ENCODE data around the gene NUCKS1. TPM values are rescaled to one million over a fixed set of nuclear protein-coding genes. Genes with fewer than 3 reads are reported as not detected.

The NUCKS1 gene
- total RNA-seq, 1 experiment from 2014 or later, result 427 TPM

DNA sequence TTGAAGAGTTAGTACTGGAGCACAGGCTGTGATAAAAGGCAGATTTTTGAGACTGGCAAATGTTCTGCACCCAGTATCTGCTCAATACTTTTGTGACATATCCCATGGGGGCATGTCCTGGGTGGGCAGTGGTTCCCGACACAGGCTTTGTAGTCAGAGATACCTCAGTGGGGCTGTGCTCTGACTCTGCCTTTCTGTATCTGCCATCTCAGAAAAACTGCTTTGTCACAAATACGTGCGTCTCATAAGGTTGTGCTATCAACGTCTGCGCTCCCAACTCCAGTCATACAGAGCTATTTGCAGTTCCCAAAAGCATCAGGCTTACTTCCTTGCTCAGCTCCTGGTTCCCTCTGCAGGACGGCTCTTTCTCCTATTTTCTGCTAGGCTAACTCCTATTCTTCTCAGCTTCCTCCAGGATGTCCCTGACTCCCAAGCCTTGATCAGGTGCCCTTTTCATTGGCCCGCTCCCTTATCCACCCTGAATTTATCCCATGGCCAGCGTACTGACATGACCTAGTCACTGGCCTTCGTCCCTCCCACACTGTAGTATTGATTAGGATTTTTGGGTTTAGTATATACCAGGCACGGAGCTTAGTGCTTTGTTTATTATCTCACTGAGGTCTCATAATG is 37.4 kb upstream of the NUCKS1 start:
- Mint-ChIP-seq H3K27me3 (ENCODE audit: low read depth) (no peaks in the 10 kb centered on the region), H3K9me3 (no peaks in the 10 kb centered on the region), H3K4me1 (peaks cover 2 to 8% of the 10 kb centered on the region in 2 experiments; a peak in 3 of 4 replicates), H3K27ac (peak overlapping the region in 2 of 3 experiments; percentile 0 to 10; a peak in 3 of 7 replicates), H3K36me3 (ENCODE audit: insufficient read depth in 1 of 3, low read depth in 3 of 3) (peaks cover 8 to 18% (median 15%) of the 10 kb centered on the region in 3 experiments; a peak in 6 of 7 replicates), H3K4me3 (no peak overlapping the region)
- TF ChIP-seq, protein P1, sequence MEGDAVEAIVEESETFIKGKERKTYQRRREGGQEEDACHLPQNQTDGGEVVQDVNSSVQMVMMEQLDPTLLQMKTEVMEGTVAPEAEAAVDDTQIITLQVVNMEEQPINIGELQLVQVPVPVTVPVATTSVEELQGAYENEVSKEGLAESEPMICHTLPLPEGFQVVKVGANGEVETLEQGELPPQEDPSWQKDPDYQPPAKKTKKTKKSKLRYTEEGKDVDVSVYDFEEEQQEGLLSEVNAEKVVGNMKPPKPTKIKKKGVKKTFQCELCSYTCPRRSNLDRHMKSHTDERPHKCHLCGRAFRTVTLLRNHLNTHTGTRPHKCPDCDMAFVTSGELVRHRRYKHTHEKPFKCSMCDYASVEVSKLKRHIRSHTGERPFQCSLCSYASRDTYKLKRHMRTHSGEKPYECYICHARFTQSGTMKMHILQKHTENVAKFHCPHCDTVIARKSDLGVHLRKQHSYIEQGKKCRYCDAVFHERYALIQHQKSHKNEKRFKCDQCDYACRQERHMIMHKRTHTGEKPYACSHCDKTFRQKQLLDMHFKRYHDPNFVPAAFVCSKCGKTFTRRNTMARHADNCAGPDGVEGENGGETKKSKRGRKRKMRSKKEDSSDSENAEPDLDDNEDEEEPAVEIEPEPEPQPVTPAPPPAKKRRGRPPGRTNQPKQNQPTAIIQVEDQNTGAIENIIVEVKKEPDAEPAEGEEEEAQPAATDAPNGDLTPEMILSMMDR (conservative IDR thresholded peaks at IDR 0.05), result no peak
- Histone ChIP-seq H3K9ac (ENCODE audit: extremely low read depth, insufficient read length, low read length) (no peak overlapping the region), H3K27ac (ENCODE audit: insufficient read length, low read depth, low read length) (no peak overlapping the region), H3K56ac (ENCODE audit: insufficient read length, low read depth, low read length) (no peak overlapping the region), H3K23me2 (ENCODE audit: insufficient read length, low read depth, low read length, poor library complexity, severe bottlenecking) (no peaks in the 10 kb centered on the region), H2BK5ac (ENCODE audit: insufficient read length, low read length) (no peak overlapping the region), H2BK15ac (ENCODE audit: low read depth, low read length) (no peak overlapping the region), H3K27me3 (ENCODE audit: insufficient read depth, low read length) (no peaks in the 10 kb centered on the region), H3K23ac (ENCODE audit: insufficient read length, low read depth, low read length) (no peak overlapping the region), H3K79me1 (ENCODE audit: insufficient read depth, low read depth, low read length, poor library complexity, severe bottlenecking) (no peaks in the 10 kb centered on the region), H2BK20ac (ENCODE audit: low read depth, low read length, poor library complexity, severe bottlenecking) (no peak overlapping the region), H3K4me2 (ENCODE audit: insufficient read depth, insufficient read length, low read length) (no peak overlapping the region), H2BK12ac (ENCODE audit: insufficient read length, low read depth, low read length) (no peak overlapping the region), H3K4ac (ENCODE audit: low read depth, low read length) (no peak overlapping the region), H3K14ac (ENCODE audit: insufficient read depth, low read length) (no peak overlapping the region), H4K5ac (ENCODE audit: insufficient read length, low read depth, low read length) (no peak overlapping the region), H3K9me3 (ENCODE audit: control insufficient read depth, low read depth, low read length) (no peaks in the 10 kb centered on the region), H3K18ac (ENCODE audit: insufficient read length, low read depth, low read length) (no peak overlapping the region), H3K79me2 (ENCODE audit: insufficient read depth, low read length) (no peaks in the 10 kb centered on the region), H2AFZ (ENCODE audit: low read length) (no peak overlapping the region), H2AK5ac (ENCODE audit: insufficient read length, low read length) (no peak overlapping the region), H3T11ph (ENCODE audit: low read length) (no peak overlapping the region), H3K4me1 (ENCODE audit: insufficient read depth, low read length) (no peaks in the 10 kb centered on the region), H4K91ac (ENCODE audit: insufficient read length, low read depth, low read length) (no peak overlapping the region), H4K8ac (replicated peaks; ENCODE audit: insufficient read length, low read depth, low read length) (no peak overlapping the region), H2BK120ac (ENCODE audit: low read depth, low read length, poor library complexity, severe bottlenecking) (no peak overlapping the region), H4K20me1 (ENCODE audit: control insufficient read depth, insufficient read depth, insufficient read length) (no peaks in the 10 kb centered on the region)
- no peak for DNase-seq
- WGBS (ENCODE audit: extremely low coverage, insufficient read length, low lambda C conversion rate), result no CpG with 5 or more reads among the region's 10 CpGs

Data from H9 (cell line).